NCI-H1417 treated with DMSO at 0.1 percent for 48 hours (cell line): Measurements from ENCODE around the gene KIR2DL1.
"Not testable (repeated sequence)": the region's sequence is repeated elsewhere in the genome, so short reads cannot be mapped to it uniquely, and the experiment has no call there.

Experiments used
- DNase-seq: peaks from one replicate; lab custom pipeline; 2025; lab: John Stamatoyannopoulos, UW

The KIR2DL1 gene

GRCh38 chr19:54817670-54818536 lies 48.3 kb downstream of the KIR2DL1 start:
- DNase-seq: no peak

- DNase-seq: not testable (repeated sequence)
Observed at GRCh38 chr19:54824416-54824815, 54.8 kb downstream of the KIR2DL1 start.

- DNase-seq: not testable (repeated sequence)
Observed at GRCh38 chr19:54825326-54825725, 55.7 kb downstream of the KIR2DL1 start.

GRCh38 chr19:54828064-54828463 lies 58.5 kb downstream of the KIR2DL1 start:
- DNase-seq: not testable (repeated sequence)

GRCh38 chr19:54832496-54832895 lies 62.9 kb downstream of the KIR2DL1 start, which contains the start of gene KIR2DS4:
Gene KIR2DS4 (plus strand): TSS chr19:54832676.
- not testable (repeated sequence) for DNase-seq
